K562 (cell line): ENCODE measurements around the gene FUT8.

Experiments
- CTCF ChIP-seq, 3 experiments: IDR thresholded peaks in 2 of 3; conservative IDR thresholded peaks in 1 of 3; 2 replicates each; pipeline ENCODE4 v1.5.1; 2011 to 2012; ENCODE audit warnings: low read length in 3 of 3, mild to moderate bottlenecking in 3 of 3, control low read depth in 2 of 3, improper control_type of control experiment in 1 of 3, inconsistent platforms in 1 of 3, low read depth in 1 of 3, mixed read lengths in 1 of 3, moderate library complexity in 1 of 3; ENCODE audit not compliant: insufficient read depth in 2 of 3
- E4F1 ChIP-seq: fragments of 250-450 bp; sonication (Bioruptor Pico); IDR thresholded peaks from 2 replicates; pipeline ENCODE4 v1.5.0; 2021; ENCODE audit warnings: mild to moderate bottlenecking, borderline replicate concordance
- FOXJ2 ChIP-seq: fragments of 200-800 bp; sonication (Bioruptor generic); IDR thresholded peaks from 2 replicates; pipeline ENCODE4 v1.6.1; 2016; ENCODE audit warnings: missing genetic modification characterization, missing compliant biosample characterization
- HDAC2 ChIP-seq: fragments of 450-650 bp; IDR thresholded peaks from 2 replicates; pipeline ENCODE4 v1.6.1; 2016; ENCODE audit warnings: mild to moderate bottlenecking
- NCOA1 ChIP-seq: fragments of 450-650 bp; IDR thresholded peaks from 2 replicates; pipeline ENCODE4 v1.6.1; 2016; ENCODE audit warnings: low read depth
- NEUROD1 ChIP-seq: fragments of 150-350 bp; IDR thresholded peaks from 2 replicates; pipeline ENCODE4 v1.6.1; 2014; ENCODE audit warnings: borderline replicate concordance, low read length, low read depth; ENCODE audit not compliant: partially characterized antibody
- RAD21 ChIP-seq, 2 experiments: fragments of 250-450 bp in 1 of 2; fragments of 450-650 bp in 1 of 2; sonication (Bioruptor Pico) in 1 of 2; formaldehyde crosslinking in 1 of 2; IDR thresholded peaks in 1 of 2; conservative IDR thresholded peaks in 1 of 2; 2 replicates each; pipeline versions ENCODE4 v1.4.0 to v1.8.0; 2020 to 2022; ENCODE audit warnings: mild to moderate bottlenecking in 2 of 2, moderate library complexity in 1 of 2
- TAF1 ChIP-seq: IDR thresholded peaks from 2 replicates; pipeline ENCODE4 v1.6.1; 2011; ENCODE audit warnings: mild to moderate bottlenecking, low read length, moderate library complexity; ENCODE audit not compliant: insufficient read depth, control insufficient read depth, severe bottlenecking; ENCODE audit errors: extremely low read depth
- TBP ChIP-seq: optimal IDR thresholded peaks from 2 replicates; pipeline ENCODE3; 2011; ENCODE audit warnings: low read depth, low read length, improper control_type of control experiment
- TEAD1 ChIP-seq, 2 experiments: fragments of 450-650 bp in 1 of 2; sonication (generic) in 1 of 2; formaldehyde crosslinking; IDR thresholded peaks; 2 replicates each; pipeline versions ENCODE4 v1.4.0 to v1.8.0; 2020 to 2022; ENCODE audit warnings: mild to moderate bottlenecking in 2 of 2, missing genetic modification reagents in 1 of 2
- ZKSCAN1 ChIP-seq: fragments of 150-350 bp; IDR thresholded peaks from 2 replicates; pipeline ENCODE4 v1.6.1; 2016; ENCODE audit warnings: low read depth, low read length
- ZNF140 ChIP-seq: fragments of 250-450 bp; sonication (Bioruptor Pico); IDR thresholded peaks from 2 replicates; pipeline ENCODE4 v1.8.0; 2021; ENCODE audit warnings: moderate library complexity, mild to moderate bottlenecking, inconsistent platforms
- ZNF398 ChIP-seq: fragments of 250-450 bp; sonication (Bioruptor Pico); IDR thresholded peaks from 2 replicates; pipeline ENCODE4 v1.8.0; 2021; ENCODE audit warnings: moderate library complexity, mild to moderate bottlenecking, inconsistent platforms
- ZNF699 ChIP-seq: fragments of 250-450 bp; sonication (Bioruptor Pico); IDR thresholded peaks from 2 replicates; pipeline ENCODE4 v1.8.0; 2021; ENCODE audit warnings: mild to moderate bottlenecking, moderate library complexity; ENCODE audit not compliant: insufficient replicate concordance

GRCh38 chr14:65676361-65677014 lies 264.0 kb downstream of the FUT8 start:
- TF ChIP-seq E4F1 (CRISPR knock-in tag), result no peak
- TF ChIP-seq CTCF (IDR thresholded peaks at IDR 0.05 in 2 of 3, conservative IDR thresholded peaks at IDR 0.05 in 1 of 3; ENCODE audit: insufficient read depth in 2 of 3, low read depth in 1 of 3, low read length in 3 of 3), result no peak
- TF ChIP-seq RAD21 (CRISPR knock-in tag; conservative IDR thresholded peaks at IDR 0.05 in 1 of 2, IDR thresholded peaks at IDR 0.05 in 1 of 2), result no peak
- TF ChIP-seq ZKSCAN1, result no peak
- TF ChIP-seq TBP, result no peak
- no peak for TF ChIP-seq ZNF140
- no peak for TF ChIP-seq ZNF398 (CRISPR knock-in tag)
- no peak for TF ChIP-seq ZNF699 (CRISPR knock-in tag)
- TF ChIP-seq TAF1, result no peak
- no peak for TF ChIP-seq NEUROD1
- no peak for TF ChIP-seq TEAD1 (CRISPR knock-in tag; IDR thresholded peaks at IDR 0.05)
- TF ChIP-seq NCOA1, result no peak
- TF ChIP-seq FOXJ2, result no peak
- no peak for TF ChIP-seq HDAC2
